Panc1 (cell line): ENCODE measurements around the gene OIP5.
"Not testable (repeated sequence)": the region's sequence is repeated elsewhere in the genome, so short reads cannot be mapped to it uniquely, and the experiment has no call there.

Experiments used
- POLR2AphosphoS5 ChIP-seq: IDR thresholded peaks from 2 replicates; pipeline ENCODE4 v1.6.1; 2012; ENCODE audit warnings: mild to moderate bottlenecking, low read depth, low read length, moderate library complexity
- SIN3A ChIP-seq: IDR thresholded peaks from 2 replicates; pipeline ENCODE4 v1.6.1; 2012; ENCODE audit warnings: low read depth, mild to moderate bottlenecking, low read length, moderate library complexity, borderline replicate concordance; ENCODE audit not compliant: insufficient read depth
- TCF7L2 ChIP-seq: IDR thresholded peaks from 2 replicates; pipeline ENCODE4 v1.6.1; 2011; ENCODE audit warnings: mild to moderate bottlenecking, low read depth, low read length, inconsistent platforms
- TF ChIP-seq, protein P1 (sequence below): fragments of 450-650 bp; IDR thresholded peaks from 2 replicates; pipeline ENCODE4 v1.5.1; 2017; ENCODE audit warnings: mild to moderate bottlenecking

DNA sequence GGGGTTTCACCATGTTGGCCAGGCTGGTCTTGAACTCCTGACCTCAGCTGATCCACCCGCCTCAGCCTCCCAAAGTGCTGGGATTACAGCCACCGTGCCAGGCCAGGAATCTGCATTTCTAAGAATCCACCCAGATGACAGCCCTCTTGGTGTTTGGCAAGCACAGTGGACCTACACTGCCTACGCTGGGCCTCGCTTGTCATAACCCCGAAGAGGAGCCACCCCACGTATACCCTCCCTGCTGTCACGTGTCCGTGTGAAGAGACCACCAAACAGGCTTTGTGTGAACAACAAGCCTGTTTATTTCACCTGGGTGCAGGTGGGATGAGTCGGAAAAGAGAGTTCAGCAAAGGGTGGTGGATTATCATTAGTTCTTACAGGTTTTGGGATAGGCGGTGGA is 50.0 kb downstream of the OIP5 start:
- TF ChIP-seq, protein P1, sequence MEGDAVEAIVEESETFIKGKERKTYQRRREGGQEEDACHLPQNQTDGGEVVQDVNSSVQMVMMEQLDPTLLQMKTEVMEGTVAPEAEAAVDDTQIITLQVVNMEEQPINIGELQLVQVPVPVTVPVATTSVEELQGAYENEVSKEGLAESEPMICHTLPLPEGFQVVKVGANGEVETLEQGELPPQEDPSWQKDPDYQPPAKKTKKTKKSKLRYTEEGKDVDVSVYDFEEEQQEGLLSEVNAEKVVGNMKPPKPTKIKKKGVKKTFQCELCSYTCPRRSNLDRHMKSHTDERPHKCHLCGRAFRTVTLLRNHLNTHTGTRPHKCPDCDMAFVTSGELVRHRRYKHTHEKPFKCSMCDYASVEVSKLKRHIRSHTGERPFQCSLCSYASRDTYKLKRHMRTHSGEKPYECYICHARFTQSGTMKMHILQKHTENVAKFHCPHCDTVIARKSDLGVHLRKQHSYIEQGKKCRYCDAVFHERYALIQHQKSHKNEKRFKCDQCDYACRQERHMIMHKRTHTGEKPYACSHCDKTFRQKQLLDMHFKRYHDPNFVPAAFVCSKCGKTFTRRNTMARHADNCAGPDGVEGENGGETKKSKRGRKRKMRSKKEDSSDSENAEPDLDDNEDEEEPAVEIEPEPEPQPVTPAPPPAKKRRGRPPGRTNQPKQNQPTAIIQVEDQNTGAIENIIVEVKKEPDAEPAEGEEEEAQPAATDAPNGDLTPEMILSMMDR = not testable (repeated sequence)
- TF ChIP-seq TCF7L2, POLR2AphosphoS5, SIN3A: not testable (repeated sequence)
